ENCODE data around the gene NPC1. TPM values are rescaled to one million over a fixed set of nuclear protein-coding genes. Genes with fewer than 3 reads are reported as not detected.

The NPC1 gene
- polyA plus RNA-seq, 3 donors = 7.5 to 17.9 (median 17.7) TPM

GRCh38 chr18:23542461-23542860 lies 43.8 kb downstream of the NPC1 start:
- Mint-ChIP-seq H3K36me3 (peaks cover 81 to 91% of the 10 kb centered on the region in 2 donors), H3K9me3 (peaks cover 0 to 2% (median 0%) of the 10 kb centered on the region in 7 donors), H3K27ac (peak overlapping the region in 1 of 7 donors; percentile 37), H3K4me3 (peak overlapping the region in 1 of 2 donors; percentile 51), H3K27me3 (ENCODE audit: low read depth in 3 of 3) (peaks cover 0 to 11% (median 0%) of the 10 kb centered on the region in 3 donors), H3K4me1 (peaks cover 48% of the 10 kb centered on the region)
- Histone ChIP-seq H3K79me2 (ENCODE audit: insufficient read depth, low read length) (peaks cover 3% of the 10 kb centered on the region), H3K9ac (ENCODE audit: insufficient read depth, low read length, poor library complexity, severe bottlenecking) (no peak overlapping the region), H3K27ac (ENCODE audit: low read depth in 1 of 2, low read length in 2 of 2) (no peak overlapping the region), H3K4me1 (ENCODE audit: control insufficient read depth in 1 of 2, insufficient read depth in 2 of 2, low read length in 2 of 2) (peaks cover 49 to 53% of the 10 kb centered on the region in 2 donors), H2AFZ (ENCODE audit: insufficient read depth, low read depth, low read length, poor library complexity, severe bottlenecking) (no peak overlapping the region), H3K4me2 (replicated peaks; ENCODE audit: extremely low read depth, low read length, poor library complexity, severe bottlenecking) (no peak overlapping the region), H3K9me3 (replicated peaks in 1 of 2; ENCODE audit: control insufficient read depth in 1 of 2, insufficient read depth in 1 of 2, low read length in 2 of 2) (no peaks in the 10 kb centered on the region), H4K20me1 (ENCODE audit: insufficient read depth, low read length) (peaks cover 30% of the 10 kb centered on the region), H3K36me3 (replicated peaks in 1 of 2; ENCODE audit: control insufficient read depth in 1 of 2, insufficient read depth in 2 of 2, low read length in 2 of 2) (peaks cover 52 to 74% of the 10 kb centered on the region in 2 donors), H3K4me3 (replicated peaks in 1 of 3; ENCODE audit: low read depth in 2 of 3, low read length in 3 of 3) (no peak overlapping the region), H3K27me3 (ENCODE audit: control insufficient read depth in 2 of 2, insufficient read depth in 2 of 2, low read length in 2 of 2) (no peaks in the 10 kb centered on the region)
- DNase-seq = no peak
- TF ChIP-seq CTCF (IDR thresholded peaks at IDR 0.05) = no peak
- intact Hi-C loops (cut with micrococcal nuclease) = no loop called here
- 100% methylated on average over 1 of the region's 2 CpGs for WGBS (ENCODE audit: insufficient coverage)

- no peak overlapping the region for H3K4me3 Mint-ChIP-seq
- DNase-seq = no peak
- no peaks in the 10 kb centered on the region for H3K9me3 ChIP-seq (replicated peaks in 1 of 2; ENCODE audit: control insufficient read depth in 1 of 2, insufficient read depth in 1 of 2, low read length in 2 of 2)
- peaks cover 3% of the 10 kb centered on the region for H3K79me2 ChIP-seq (ENCODE audit: insufficient read depth, low read length)
- H4K20me1 ChIP-seq (ENCODE audit: insufficient read depth, low read length) = peaks cover 26% of the 10 kb centered on the region
- peaks cover 0 to 2% (median 0%) of the 10 kb centered on the region in 7 donors for H3K9me3 Mint-ChIP-seq
- H3K27ac ChIP-seq (ENCODE audit: low read depth in 1 of 2, low read length in 2 of 2) = peak overlapping the region in 1 of 2 donors; percentile 79
- peaks cover 51 to 74% of the 10 kb centered on the region in 2 donors for H3K36me3 ChIP-seq (replicated peaks in 1 of 2; ENCODE audit: control insufficient read depth in 1 of 2, insufficient read depth in 2 of 2, low read length in 2 of 2)
- H3K27me3 Mint-ChIP-seq (ENCODE audit: low read depth in 3 of 3) = peaks cover 0 to 11% (median 0%) of the 10 kb centered on the region in 3 donors
- H3K4me3 ChIP-seq (replicated peaks in 1 of 3; ENCODE audit: low read depth in 2 of 3, low read length in 3 of 3) = no peak overlapping the region
- H3K27ac Mint-ChIP-seq = peak overlapping the region; percentile 87 to 95 (median 92)
- H2AFZ ChIP-seq (ENCODE audit: insufficient read depth, low read depth, low read length, poor library complexity, severe bottlenecking) = no peak overlapping the region
- H3K9ac ChIP-seq (ENCODE audit: insufficient read depth, low read length, poor library complexity, severe bottlenecking) = no peak overlapping the region
- peaks cover 49 to 56% of the 10 kb centered on the region in 2 donors for H3K4me1 ChIP-seq (ENCODE audit: control insufficient read depth in 1 of 2, insufficient read depth in 2 of 2, low read length in 2 of 2)
- H3K27me3 ChIP-seq (ENCODE audit: control insufficient read depth in 2 of 2, insufficient read depth in 2 of 2, low read length in 2 of 2) = no peaks in the 10 kb centered on the region
- H3K4me1 Mint-ChIP-seq = peaks cover 51% of the 10 kb centered on the region
- no peak for TF ChIP-seq CTCF (IDR thresholded peaks at IDR 0.05)
- H3K4me2 ChIP-seq (replicated peaks; ENCODE audit: extremely low read depth, low read length, poor library complexity, severe bottlenecking) = no peak overlapping the region
- intact Hi-C loops (cut with micrococcal nuclease) = no loop called here
- H3K36me3 Mint-ChIP-seq = peaks cover 80 to 91% of the 10 kb centered on the region in 2 donors
- 88% methylated on average over 6 of the region's 9 CpGs for WGBS (ENCODE audit: insufficient coverage)
Measured at GRCh38 chr18:23541349-23542093, 44.8 kb downstream of the NPC1 start.

Data from CD14-positive monocyte (primary cell).